Measurements from ENCODE around the gene NARF.

- TF ChIP-seq, protein P1, sequence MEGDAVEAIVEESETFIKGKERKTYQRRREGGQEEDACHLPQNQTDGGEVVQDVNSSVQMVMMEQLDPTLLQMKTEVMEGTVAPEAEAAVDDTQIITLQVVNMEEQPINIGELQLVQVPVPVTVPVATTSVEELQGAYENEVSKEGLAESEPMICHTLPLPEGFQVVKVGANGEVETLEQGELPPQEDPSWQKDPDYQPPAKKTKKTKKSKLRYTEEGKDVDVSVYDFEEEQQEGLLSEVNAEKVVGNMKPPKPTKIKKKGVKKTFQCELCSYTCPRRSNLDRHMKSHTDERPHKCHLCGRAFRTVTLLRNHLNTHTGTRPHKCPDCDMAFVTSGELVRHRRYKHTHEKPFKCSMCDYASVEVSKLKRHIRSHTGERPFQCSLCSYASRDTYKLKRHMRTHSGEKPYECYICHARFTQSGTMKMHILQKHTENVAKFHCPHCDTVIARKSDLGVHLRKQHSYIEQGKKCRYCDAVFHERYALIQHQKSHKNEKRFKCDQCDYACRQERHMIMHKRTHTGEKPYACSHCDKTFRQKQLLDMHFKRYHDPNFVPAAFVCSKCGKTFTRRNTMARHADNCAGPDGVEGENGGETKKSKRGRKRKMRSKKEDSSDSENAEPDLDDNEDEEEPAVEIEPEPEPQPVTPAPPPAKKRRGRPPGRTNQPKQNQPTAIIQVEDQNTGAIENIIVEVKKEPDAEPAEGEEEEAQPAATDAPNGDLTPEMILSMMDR (IDR thresholded peaks at IDR 0.05), result no peak
- peak in 3 of 4 donors; percentile 12 to 45 (median 12) for TF ChIP-seq EP300 (IDR thresholded peaks at IDR 0.05)
- no peak for TF ChIP-seq POLR2A (IDR thresholded peaks at IDR 0.05)
- peak; percentile 69 to 75 (median 73) for TF ChIP-seq POLR2AphosphoS5 (IDR thresholded peaks at IDR 0.05)
These were observed 60.6 kb downstream of the NARF start, which contains the start of gene FOXK2 for GRCh38 chr17:82518826-82519810.
